ENCODE data around the gene PRKN. TPM values are rescaled to one million over a fixed set of nuclear protein-coding genes. Genes with fewer than 3 reads are reported as not detected.

The PRKN gene
- total RNA-seq, 2 donors from 2014 or later, result 3.3 to 4.8 TPM

DNA sequence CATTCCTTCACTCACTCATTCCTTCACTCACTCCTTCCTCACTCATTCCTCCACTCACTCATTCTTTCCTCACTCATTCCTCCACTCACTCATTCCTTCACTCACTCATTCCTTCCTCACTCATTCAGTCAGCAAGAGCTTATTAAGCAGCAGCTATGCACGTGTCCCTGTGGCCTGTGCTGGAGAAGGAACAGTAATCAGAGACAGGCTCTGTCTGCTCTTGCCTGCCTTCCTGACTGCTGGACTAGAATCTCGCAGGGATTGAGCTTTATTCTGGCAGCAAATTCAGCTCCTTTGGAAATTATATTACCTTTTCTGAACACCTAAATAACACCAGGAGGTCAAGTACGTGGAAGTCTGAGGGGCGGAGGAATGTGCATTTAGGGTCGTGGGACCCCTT, 1314.8 kb downstream of the PRKN start:
- no peak overlapping the region for H3K4me3 Mint-ChIP-seq
- no peaks in the 10 kb centered on the region for H3K36me3 ChIP-seq (ENCODE audit: control insufficient read depth, insufficient read depth, low read length)
- H3K27ac ChIP-seq (ENCODE audit: low read depth, low read length), result no peak overlapping the region
- peaks cover 3% of the 10 kb centered on the region for H3K9me3 Mint-ChIP-seq
- no peak overlapping the region for H3K27ac Mint-ChIP-seq
- peaks cover 14% of the 10 kb centered on the region for H3K9me3 ChIP-seq (ENCODE audit: control insufficient read depth, low read length)
- no peak for DNase-seq
- no peak overlapping the region for H3K9ac ChIP-seq (ENCODE audit: extremely low read depth, low read length, poor library complexity, severe bottlenecking)
- H3K36me3 Mint-ChIP-seq (ENCODE audit: low read depth), result no peaks in the 10 kb centered on the region
- TF ChIP-seq, protein P1, sequence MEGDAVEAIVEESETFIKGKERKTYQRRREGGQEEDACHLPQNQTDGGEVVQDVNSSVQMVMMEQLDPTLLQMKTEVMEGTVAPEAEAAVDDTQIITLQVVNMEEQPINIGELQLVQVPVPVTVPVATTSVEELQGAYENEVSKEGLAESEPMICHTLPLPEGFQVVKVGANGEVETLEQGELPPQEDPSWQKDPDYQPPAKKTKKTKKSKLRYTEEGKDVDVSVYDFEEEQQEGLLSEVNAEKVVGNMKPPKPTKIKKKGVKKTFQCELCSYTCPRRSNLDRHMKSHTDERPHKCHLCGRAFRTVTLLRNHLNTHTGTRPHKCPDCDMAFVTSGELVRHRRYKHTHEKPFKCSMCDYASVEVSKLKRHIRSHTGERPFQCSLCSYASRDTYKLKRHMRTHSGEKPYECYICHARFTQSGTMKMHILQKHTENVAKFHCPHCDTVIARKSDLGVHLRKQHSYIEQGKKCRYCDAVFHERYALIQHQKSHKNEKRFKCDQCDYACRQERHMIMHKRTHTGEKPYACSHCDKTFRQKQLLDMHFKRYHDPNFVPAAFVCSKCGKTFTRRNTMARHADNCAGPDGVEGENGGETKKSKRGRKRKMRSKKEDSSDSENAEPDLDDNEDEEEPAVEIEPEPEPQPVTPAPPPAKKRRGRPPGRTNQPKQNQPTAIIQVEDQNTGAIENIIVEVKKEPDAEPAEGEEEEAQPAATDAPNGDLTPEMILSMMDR (conservative IDR thresholded peaks at IDR 0.05), result no peak
- no peak overlapping the region for H3K4me3 ChIP-seq (ENCODE audit: low read length)
- H3K27me3 Mint-ChIP-seq (ENCODE audit: insufficient read depth), result peaks cover 4% of the 10 kb centered on the region
- peaks cover 23% of the 10 kb centered on the region for H3K4me1 Mint-ChIP-seq
- H3K4me1 ChIP-seq (ENCODE audit: control insufficient read depth, insufficient read depth, low read length), result peaks cover 6% of the 10 kb centered on the region
- WGBS, 2 experiments (ENCODE audit: insufficient coverage in 1 of 2, insufficient read length in 1 of 2), result 92 to 94% methylated on average over 4 to 5 of the region's 5 CpGs
- H3K27me3 ChIP-seq (ENCODE audit: control insufficient read depth, insufficient read depth, low read length, poor library complexity, severe bottlenecking), result no peaks in the 10 kb centered on the region

DNA sequence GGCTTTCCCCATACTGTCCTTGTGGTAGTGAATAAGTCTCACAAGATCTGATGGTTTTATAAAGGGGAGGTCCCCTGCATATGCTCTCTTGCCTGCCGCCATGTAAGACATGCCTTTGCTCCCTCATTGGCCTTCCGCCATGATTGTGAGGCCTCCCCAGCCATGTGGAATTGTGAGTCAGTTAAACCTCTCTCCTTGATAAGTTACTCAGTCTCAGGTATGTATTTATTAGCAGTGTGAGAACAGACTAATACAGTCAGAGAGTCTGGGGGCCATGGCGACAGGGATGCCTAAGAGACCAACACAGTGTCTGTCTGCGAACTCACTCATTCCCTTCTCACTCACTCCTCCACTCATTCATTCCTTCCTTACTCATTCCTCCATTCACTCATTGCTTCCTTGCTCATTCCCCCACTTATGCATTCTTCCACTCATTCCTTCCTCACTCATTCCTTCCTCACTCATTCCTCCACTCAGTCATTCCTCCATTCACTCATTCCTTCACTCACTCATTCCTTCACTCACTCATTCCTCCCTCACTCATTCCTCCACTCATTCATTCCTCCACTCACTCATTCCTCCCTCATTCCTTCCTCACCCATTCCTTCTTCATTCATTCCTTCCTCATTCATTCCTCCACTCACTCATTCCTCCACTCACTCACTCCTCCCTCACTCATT, 1316.2 kb downstream of the PRKN start:
- Histone ChIP-seq H3K36me3 (ENCODE audit: control insufficient read depth, insufficient read depth, low read length) (no peaks in the 10 kb centered on the region), H3K27ac (ENCODE audit: low read depth, low read length) (no peak overlapping the region), H3K4me1 (ENCODE audit: control insufficient read depth, insufficient read depth, low read length) (peaks cover 9% of the 10 kb centered on the region), H3K27me3 (ENCODE audit: control insufficient read depth, insufficient read depth, low read length, poor library complexity, severe bottlenecking) (no peaks in the 10 kb centered on the region), H3K9ac (ENCODE audit: extremely low read depth, low read length, poor library complexity, severe bottlenecking) (no peak overlapping the region), H3K9me3 (ENCODE audit: control insufficient read depth, low read length) (peaks cover 14% of the 10 kb centered on the region), H3K4me3 (ENCODE audit: low read length) (no peak overlapping the region)
- Mint-ChIP-seq H3K36me3 (ENCODE audit: low read depth) (no peaks in the 10 kb centered on the region), H3K9me3 (peaks cover 3% of the 10 kb centered on the region), H3K27ac (no peak overlapping the region), H3K27me3 (ENCODE audit: insufficient read depth) (peaks cover 4% of the 10 kb centered on the region), H3K4me1 (peaks cover 24% of the 10 kb centered on the region), H3K4me3 (no peak overlapping the region)
- TF ChIP-seq, protein P1 (conservative IDR thresholded peaks at IDR 0.05), result no peak
- 91 to 96% methylated on average over 2 to 4 of the region's 4 CpGs for WGBS, 2 experiments (ENCODE audit: insufficient coverage in 1 of 2, insufficient read length in 1 of 2)
- DNase-seq, result no peak

- Mint-ChIP-seq H3K4me1 (peaks cover 18% of the 10 kb centered on the region), H3K27ac (no peak overlapping the region), H3K27me3 (ENCODE audit: insufficient read depth) (peaks cover 4% of the 10 kb centered on the region), H3K4me3 (no peak overlapping the region), H3K36me3 (ENCODE audit: low read depth) (no peaks in the 10 kb centered on the region), H3K9me3 (peaks cover 3% of the 10 kb centered on the region)
- DNase-seq, result no peak
- no peaks in the 10 kb centered on the region for H3K36me3 ChIP-seq (ENCODE audit: control insufficient read depth, insufficient read depth, low read length)
- no peaks in the 10 kb centered on the region for H3K27me3 ChIP-seq (ENCODE audit: control insufficient read depth, insufficient read depth, low read length, poor library complexity, severe bottlenecking)
- H3K9me3 ChIP-seq (ENCODE audit: control insufficient read depth, low read length), result peaks cover 14% of the 10 kb centered on the region
- H3K27ac ChIP-seq (ENCODE audit: low read depth, low read length), result no peak overlapping the region
- TF ChIP-seq, protein P1 (conservative IDR thresholded peaks at IDR 0.05), result no peak
- H3K4me1 ChIP-seq (ENCODE audit: control insufficient read depth, insufficient read depth, low read length), result peaks cover 10% of the 10 kb centered on the region
- H3K9ac ChIP-seq (ENCODE audit: extremely low read depth, low read length, poor library complexity, severe bottlenecking), result no peak overlapping the region
- 93 to 98% methylated on average over 6 of the region's 6 CpGs for WGBS, 2 experiments (ENCODE audit: insufficient coverage in 1 of 2, insufficient read length in 1 of 2)
- H3K4me3 ChIP-seq (ENCODE audit: low read length), result no peak overlapping the region
These were observed 1316.8 kb downstream of the PRKN start for GRCh38 chr6:161410736-161411135.

Measured in endodermal cell (in vitro differentiated cells).